Stimulated activated CD4-positive, alpha-beta T cell treated with anti-CD3 and anti-CD28 coated beads, TNF-alpha, amount 100 ng/mL, for 48 hours (primary cell): ENCODE data around the gene SCART1.
"Not testable (repeated sequence)": the region's sequence is repeated elsewhere in the genome, so short reads cannot be mapped to it uniquely, and the experiment has no call there.

Experiments
- DNase-seq, 3 donors: peaks; one replicate each; pipeline ENCODE4 v3.0.0-alpha.2; 2020; ENCODE audit warnings: low read depth in 3 of 3

The SCART1 gene

GRCh38 chr10:133456041-133456951 lies 2.6 kb downstream of the SCART1 start:
- no peak for DNase-seq

GRCh38 chr10:133457100-133457841 lies 3.5 kb downstream of the SCART1 start:
- DNase-seq = no peak

GRCh38 chr10:133458021-133458709 lies 4.4 kb downstream of the SCART1 start:
- DNase-seq = no peak

GRCh38 chr10:133458710-133459453 lies 5.1 kb downstream of the SCART1 start:
- DNase-seq = no peak

- no peak for DNase-seq
Measured at GRCh38 chr10:133459454-133460207, 5.9 kb downstream of the SCART1 start.

GRCh38 chr10:133460208-133460769 lies 6.5 kb downstream of the SCART1 start:
- DNase-seq = no peak

- no peak for DNase-seq
Measured at GRCh38 chr10:133461027-133461426, 7.3 kb downstream of the SCART1 start.

- DNase-seq = no peak
Measured at GRCh38 chr10:133461841-133462240, 8.1 kb downstream of the SCART1 start.

GRCh38 chr10:133462512-133463305 lies 9.0 kb downstream of the SCART1 start:
- no peak for DNase-seq

- DNase-seq = no peak
Measured at GRCh38 chr10:133464582-133465031, 10.9 kb downstream of the SCART1 start.

- DNase-seq = no peak
Measured at GRCh38 chr10:133465191-133465949, 11.6 kb downstream of the SCART1 start.

- DNase-seq = no peak
Measured at GRCh38 chr10:133465950-133466474, 12.3 kb downstream of the SCART1 start.

- no peak for DNase-seq
Measured at GRCh38 chr10:133466683-133467275, 13.0 kb downstream of the SCART1 start.

GRCh38 chr10:133467286-133467911 lies 13.7 kb downstream of the SCART1 start:
- no peak for DNase-seq

GRCh38 chr10:133469205-133469604 lies 15.5 kb downstream of the SCART1 start:
- not testable (repeated sequence) for DNase-seq

GRCh38 chr10:133471300-133472109 lies 17.8 kb downstream of the SCART1 start:
- no peak for DNase-seq

GRCh38 chr10:133473270-133473669 lies 19.5 kb downstream of the SCART1 start:
- no peak for DNase-seq
